HG03342 (cell line): Measurements from ENCODE around the gene VPS39.

Experiments used
- ATAC-seq: cut with Tn5 transposase; IDR thresholded peaks from one replicate; pipeline ENCODE4 v1.9.1; 2021; ENCODE audit warnings: mild to moderate bottlenecking, moderate library complexity; ENCODE audit not compliant: unreplicated experiment

Gene VPS39

GRCh38 chr15:42146551-42147430, 61.3 kb downstream of the VPS39 start:
- no peak for ATAC-seq

GRCh38 chr15:42145546-42146455, 62.3 kb downstream of the VPS39 start:
- no peak for ATAC-seq

- no peak for ATAC-seq
Measured at GRCh38 chr15:42144841-42145375, 63.2 kb downstream of the VPS39 start.

- no peak for ATAC-seq
Measured at GRCh38 chr15:42143866-42144625, 64.1 kb downstream of the VPS39 start.

GRCh38 chr15:42143356-42143755, 64.7 kb downstream of the VPS39 start:
- no peak for ATAC-seq

- ATAC-seq, result no peak
Measured at GRCh38 chr15:42141795-42142667, 66.1 kb downstream of the VPS39 start.

- no peak for ATAC-seq
Measured at GRCh38 chr15:42141246-42141645, 66.9 kb downstream of the VPS39 start.

- ATAC-seq, result no peak
Measured at GRCh38 chr15:42140383-42141070, 67.6 kb downstream of the VPS39 start.

GRCh38 chr15:42139596-42139995, 68.5 kb downstream of the VPS39 start:
- ATAC-seq, result no peak

GRCh38 chr15:42138968-42139386, 69.1 kb downstream of the VPS39 start:
- ATAC-seq, result no peak

- no peak for ATAC-seq
Measured at GRCh38 chr15:42138411-42138810, 69.7 kb downstream of the VPS39 start.

- no peak for ATAC-seq
Measured at GRCh38 chr15:42137461-42138261, 70.4 kb downstream of the VPS39 start.

GRCh38 chr15:42136513-42136912, 71.6 kb downstream of the VPS39 start:
- ATAC-seq, result no peak

- no peak for ATAC-seq
Measured at GRCh38 chr15:42135351-42135750, 72.8 kb downstream of the VPS39 start.

- ATAC-seq, result no peak
Measured at GRCh38 chr15:42134617-42135245, 73.4 kb downstream of the VPS39 start.

GRCh38 chr15:42133886-42134502, 74.1 kb downstream of the VPS39 start:
- no peak for ATAC-seq

- ATAC-seq, result no peak
Measured at GRCh38 chr15:42133356-42133755, 74.7 kb downstream of the VPS39 start.
